Muscle of arm (tissue), 12 donors: Measurements from ENCODE around the gene PAPSS2. TPM values are rescaled to one million over a fixed set of nuclear protein-coding genes. Genes with fewer than 3 reads are reported as not detected.

ENCODE experiments used
- DNase-seq: peaks from one replicate; pipeline ENCODE4 v3.0.0-alpha.2; 2013
- polyA plus RNA-seq, 12 donors: library from polyadenylated mRNA; unstranded; fragments of 120-200 nt; gene quantifications; one replicate each; pipeline ENCODE4 v1.2.1, GENCODE V29; 2013; ENCODE audit not compliant: insufficient read length in 12 of 12

PAPSS2 gene
- polyA plus RNA-seq, 12 donors = 6.3 to 20.7 (median 9.7) TPM; not detected in 1

DNA sequence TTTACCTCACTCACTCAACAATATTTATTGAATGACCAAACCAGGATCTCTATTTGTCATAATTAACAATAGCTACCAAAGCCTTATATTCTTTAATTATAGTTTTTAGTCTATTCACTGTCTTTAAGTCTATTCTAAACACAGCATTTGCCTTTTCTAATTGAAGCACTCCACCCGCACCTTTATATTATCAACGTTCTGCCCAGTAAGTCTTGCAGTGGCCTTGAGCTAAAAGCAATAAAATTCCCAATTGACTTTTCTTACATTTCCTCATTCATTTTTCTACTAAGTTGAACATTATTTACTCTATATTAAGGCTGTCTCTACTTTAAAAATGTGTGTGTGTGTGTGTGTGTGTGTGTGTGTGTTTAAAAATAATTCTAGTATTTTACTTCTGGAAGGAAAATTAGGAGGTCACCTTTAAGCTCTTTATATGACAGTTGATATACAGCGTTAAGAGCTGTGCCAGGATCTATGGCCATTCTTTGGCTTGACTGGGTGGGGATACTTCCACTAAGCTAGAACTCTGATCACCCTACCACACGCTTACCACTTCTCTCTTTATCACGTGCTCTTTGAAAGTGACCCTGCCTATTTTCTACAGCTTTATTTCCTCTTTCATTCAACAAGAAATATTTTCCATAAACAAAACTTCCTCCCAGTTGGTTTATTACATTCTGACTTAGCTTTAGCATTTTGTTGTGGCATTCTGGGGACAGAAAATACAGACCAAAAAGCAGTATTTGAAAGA is 8.8 kb downstream of the PAPSS2 start:
- no peak for DNase-seq

DNA sequence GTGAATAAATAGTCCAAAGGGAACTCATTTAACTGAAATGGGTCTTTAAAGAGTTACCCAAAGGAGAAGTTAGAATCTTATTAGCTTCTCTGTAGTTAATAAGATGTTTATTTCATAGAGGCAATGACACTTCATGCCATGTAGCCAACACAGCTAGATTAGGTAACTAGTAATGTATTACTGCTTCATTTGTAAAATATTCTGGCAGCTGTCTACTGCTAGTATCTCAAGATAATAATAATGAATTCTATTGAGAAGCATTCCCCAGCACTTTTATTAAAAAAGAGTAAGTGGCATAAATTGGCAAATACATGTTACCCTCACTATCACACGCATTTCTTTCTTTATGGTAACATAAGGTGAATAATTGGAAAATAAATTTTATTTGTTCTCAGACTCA is 10.1 kb downstream of the PAPSS2 start:
- DNase-seq = no peak

- DNase-seq = no peak
These were observed 10.9 kb downstream of the PAPSS2 start for GRCh38 chr10:87670586-87670985.

GRCh38 chr10:87671139-87671815 is 11.6 kb downstream of the PAPSS2 start:
- no peak for DNase-seq

GRCh38 chr10:87672551-87672950 is 12.9 kb downstream of the PAPSS2 start:
- no peak for DNase-seq

GRCh38 chr10:87674943-87675342 is 15.3 kb downstream of the PAPSS2 start:
- no peak for DNase-seq

DNA sequence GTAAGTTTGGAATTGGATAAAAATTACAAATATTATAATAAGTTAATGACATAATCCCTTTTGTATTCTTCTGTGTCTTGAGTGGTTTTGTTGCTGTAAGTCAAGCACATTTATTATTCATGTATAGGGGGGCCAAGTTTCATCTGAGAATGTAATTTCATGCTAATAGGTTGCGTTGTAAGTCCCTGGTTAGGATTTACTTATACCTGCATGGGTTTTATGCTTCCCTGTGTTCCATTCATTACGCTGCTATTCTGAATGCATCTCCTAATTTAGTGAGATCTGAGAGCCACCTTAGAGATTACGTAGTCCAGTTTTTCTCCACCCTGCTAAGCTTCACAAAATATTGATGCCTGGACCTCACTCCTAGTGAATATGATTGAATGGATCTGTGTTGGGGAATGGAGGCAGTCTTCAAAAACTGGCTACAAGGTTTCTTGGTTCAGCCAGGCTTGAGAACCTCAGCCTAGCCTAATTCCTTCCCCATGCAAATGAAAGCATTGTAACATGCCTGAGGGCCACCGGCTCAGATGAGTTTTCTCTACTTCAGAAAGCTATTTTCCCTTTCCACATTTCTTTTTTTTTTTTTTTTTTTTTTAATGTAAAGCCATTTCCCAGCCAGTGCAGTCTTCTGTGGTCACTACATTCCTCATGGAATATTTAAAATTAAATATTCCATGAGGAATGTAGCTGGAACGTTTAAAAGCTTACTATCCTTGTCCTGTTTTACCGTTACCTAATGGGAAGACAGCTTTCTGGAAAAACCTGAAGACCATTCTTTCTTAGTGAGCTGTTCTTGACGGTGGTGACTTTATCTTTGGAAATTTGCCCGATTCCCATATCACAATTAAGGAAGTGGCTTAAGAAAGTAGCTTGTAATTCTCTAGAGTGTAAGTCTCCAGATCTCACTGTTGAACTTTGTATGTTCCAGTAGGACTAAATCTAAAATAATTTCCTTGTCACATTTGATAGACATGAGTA is 16.0 kb downstream of the PAPSS2 start:
- DNase-seq = no peak

DNA sequence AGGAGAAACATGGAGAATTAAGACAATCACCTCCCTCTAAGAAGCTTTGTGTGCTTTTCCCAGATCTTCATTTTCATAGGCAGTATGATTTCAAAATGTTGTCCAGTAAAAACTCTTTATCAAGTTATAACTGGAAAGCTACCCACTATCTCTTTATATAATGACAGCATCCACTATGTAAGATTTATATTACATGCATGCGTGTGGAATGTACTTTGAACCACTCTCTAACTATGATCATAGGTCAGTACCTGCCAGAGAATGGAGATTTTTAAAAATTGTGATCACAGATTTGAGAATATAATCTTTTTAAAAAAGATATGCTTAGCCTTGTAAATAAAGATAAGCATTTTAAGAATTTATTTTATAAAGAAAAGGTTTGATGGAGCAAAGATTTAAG is 17.9 kb downstream of the PAPSS2 start:
- DNase-seq = no peak

DNA sequence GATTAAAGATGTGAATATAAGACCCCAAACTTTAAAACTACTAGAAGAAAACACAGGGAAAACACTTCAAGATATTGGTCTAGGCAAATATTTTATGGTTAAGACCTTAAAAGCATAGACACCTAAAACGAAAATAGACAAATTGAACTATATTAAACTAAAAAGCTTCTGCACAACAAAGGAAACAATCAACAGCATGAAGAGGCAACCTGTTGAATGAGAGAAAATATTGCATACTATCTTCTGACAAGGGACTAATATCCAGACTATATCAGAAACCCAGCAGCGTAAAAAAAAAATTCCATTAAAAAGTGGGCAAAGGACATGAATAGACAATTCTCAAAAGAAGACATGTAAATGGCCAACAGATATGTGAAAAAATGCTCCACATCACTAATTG is 18.6 kb downstream of the PAPSS2 start:
- no peak for DNase-seq

- no peak for DNase-seq
These were observed 23.7 kb downstream of the PAPSS2 start for GRCh38 chr10:87683356-87683755.

- no peak for DNase-seq
These were observed 24.4 kb downstream of the PAPSS2 start for GRCh38 chr10:87684001-87684638.

DNA sequence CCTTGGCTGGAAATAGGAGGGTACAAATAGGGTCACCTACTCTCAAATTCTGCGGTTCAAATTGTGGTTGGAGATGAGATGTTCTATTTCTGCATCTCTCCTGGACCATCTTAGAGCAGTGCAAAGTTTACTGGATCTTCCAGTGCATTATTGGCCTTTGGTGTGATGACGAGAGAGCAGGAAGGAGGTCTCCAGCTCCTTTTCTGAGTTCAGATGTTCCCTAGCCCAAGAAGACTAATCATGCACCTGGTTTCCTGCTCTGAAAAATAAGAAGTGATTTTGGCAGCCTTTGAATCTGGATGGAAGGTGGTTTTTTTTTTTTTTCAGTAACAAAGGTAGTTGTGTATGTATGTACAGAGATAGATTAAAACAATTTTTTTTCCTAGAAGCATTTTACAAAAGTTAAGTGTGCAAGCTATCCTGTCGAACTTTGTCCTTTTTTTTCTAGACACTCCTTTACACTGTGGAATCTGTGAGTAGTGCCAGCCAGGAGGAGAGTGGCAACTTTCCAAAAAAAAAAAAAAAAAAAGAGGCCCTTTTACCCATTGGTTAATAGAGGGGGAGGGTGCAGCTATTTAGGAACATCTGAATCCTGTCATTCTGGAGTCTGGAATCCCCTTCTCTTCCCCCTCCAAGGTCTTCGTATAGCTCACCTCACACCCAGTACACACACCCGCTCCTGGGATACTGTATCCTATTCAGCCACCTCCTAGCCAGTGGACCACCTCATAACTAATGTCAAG is 26.3 kb downstream of the PAPSS2 start:
- DNase-seq = no peak

DNA sequence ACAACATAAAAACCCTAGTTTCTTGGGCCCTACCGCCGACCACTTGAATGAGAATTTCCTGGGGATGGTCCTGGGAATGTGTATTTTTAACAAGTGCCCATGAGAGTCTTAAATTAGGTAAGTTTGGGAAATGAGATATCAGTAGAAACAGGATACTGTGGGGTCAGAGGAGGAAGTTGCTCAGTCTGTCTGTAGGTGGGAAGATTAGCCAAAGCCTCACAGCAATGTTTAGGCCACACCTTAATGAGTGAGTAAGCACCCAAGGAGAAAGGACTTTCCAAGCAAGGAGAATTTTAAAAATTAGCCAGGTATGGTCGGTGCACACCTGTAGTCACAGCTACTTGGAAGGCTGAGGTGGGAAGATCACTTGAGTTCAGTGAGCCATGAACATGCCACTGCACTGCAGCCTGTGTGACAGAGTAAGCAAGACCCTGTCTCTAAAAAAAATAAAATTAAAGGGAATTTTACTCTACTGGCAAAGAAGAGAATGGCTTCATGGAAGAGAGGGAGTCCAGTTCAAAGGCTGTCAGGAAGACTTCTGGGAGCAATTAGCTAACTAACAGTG is 31.9 kb downstream of the PAPSS2 start:
- no peak for DNase-seq

DNA sequence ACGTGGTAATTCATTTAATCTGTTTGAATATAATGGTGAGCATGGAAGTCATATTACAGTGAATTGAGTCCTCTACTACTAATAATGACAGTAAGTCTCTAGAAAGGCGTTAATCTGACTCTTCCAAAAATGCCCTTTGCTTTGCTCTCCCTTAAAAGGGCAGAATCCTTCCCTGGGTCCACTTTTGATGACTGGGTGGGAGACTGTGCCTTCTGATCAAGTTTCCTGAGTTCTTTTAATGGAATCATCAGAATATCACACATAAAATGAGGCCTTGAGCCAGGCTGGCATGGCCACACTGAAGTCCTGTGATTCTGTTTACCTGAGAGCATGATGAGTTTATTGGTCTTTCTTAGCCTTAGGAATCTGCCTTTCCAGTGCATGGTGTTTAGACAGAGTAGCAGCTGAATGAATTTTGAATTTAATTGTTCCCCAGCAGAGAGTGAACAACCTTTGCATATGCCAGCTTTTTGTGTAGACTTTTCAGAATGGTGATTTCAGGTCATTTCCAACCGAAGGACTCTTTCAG is 33.3 kb downstream of the PAPSS2 start:
- no peak for DNase-seq

- no peak for DNase-seq
These were observed 34.5 kb downstream of the PAPSS2 start for GRCh38 chr10:87694011-87694794.

DNA sequence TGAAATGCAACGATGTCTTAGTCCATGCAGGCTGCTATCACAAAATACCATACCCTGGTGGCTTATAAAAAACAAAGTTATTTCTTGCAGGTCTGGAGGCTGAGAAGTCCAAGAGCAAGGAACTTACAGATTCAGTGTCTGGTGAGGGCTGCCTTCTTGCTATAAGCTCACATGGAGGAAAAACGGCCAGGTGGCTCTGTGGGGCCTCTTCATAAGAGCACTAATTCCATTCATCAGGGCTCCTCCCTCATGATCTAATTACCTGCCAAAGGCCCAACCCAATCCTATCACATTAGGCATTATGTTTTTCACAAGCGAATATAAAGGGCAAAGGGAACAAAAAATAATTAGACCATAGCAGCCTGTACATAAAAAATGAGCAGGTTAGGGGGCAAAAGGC is 35.4 kb downstream of the PAPSS2 start:
- DNase-seq = no peak

DNA sequence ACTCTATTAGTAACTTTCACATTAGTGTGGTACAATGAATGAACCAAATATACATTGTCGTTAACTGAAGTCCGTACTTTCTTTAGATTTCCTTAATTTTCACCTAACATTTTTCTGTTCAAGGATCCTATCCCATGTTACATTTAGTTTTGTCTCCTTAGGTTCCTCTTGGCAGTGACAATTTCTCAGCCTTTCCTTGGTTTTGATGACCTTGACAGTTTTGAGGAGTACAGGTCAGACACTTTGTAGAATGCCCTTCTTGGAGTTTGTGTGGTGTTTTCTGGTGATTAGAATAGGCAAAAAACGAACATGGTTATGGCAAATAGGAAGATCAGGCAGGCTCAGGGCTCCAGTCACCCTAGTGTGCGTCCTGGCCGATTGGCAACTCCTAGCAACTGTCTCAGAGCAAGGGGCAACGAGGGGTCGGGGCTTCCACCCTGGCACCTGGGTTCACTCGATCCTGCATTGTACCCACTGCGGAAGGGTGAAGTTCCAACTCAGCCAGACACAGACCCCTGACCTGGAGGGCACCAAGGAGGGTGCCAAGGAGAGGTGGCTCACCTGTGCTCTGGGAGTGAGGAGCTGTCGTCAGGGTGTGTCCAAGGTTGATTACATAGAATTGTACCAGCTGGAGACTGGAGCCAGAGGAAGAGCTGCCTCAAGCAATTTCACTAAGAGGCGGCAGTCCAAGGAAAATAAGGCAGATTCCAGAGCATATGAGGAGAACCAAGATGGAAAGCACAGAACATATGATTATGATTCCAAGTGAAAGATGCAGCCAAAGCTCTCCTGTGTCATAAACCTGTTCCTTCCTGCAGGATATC is 37.5 kb downstream of the PAPSS2 start:
- no peak for DNase-seq

DNA sequence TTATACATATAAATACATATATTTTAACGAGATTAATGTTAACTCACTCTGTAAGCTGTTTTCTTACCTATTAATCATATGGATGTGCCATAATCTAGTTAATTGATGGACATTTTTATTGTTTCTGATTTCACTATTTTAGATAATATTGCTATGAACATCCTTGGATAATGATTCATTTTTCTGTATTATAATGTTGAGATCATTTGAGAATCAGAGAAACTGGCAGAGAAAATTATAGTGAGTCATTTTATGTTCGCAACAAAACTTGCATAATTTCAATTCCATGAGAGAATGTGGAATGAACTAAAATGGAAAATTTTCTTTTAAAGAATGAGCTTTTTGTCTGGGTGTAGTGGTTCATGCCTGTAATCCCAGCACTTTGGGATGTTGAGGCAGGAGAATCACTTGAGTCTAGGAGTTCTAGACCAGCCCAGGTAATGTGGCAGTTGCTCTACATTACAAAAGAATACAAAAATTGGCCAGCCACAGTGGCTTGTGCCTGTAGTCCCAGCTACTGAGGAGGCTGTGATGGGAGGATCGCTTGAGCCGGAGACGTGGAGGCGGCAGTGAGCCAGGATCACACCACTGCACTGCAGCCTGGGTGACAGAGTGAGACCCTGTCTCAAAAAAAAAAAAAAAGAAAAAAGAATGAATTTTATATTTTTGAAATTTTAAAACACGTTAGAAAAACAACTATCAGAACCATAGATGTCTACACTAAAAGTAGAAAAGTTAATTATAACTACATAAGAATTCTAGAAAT is 40.5 kb downstream of the PAPSS2 start:
- peak; percentile 23 for DNase-seq
